PC-3 (cell line): Measurements from ENCODE around the gene TRIM44. TPM values are rescaled to one million over a fixed set of nuclear protein-coding genes. Genes with fewer than 3 reads are reported as not detected.

Experiments
- ATAC-seq: fragments of 200-7000 bp; cut with Tn5 transposase; 2 replicates; pipeline ENCODE4 v1.9.1; 2020; ENCODE audit warnings: mild to moderate bottlenecking, moderate library complexity
- BruUV-seq: library from RNA; stranded (reverse); fragments of 400-500 nt; replicated peaks from 2 replicates; lab custom pipeline; 2021; lab: Mats Ljungman, UMichigan
- CTCF ChIA-PET: fragments of 300-600 bp; sonication (Branson Sonifier 250); formaldehyde crosslinking; loops from one replicate; lab custom pipeline; 2022; ENCODE audit warnings: antibody characterized with exemption; lab: Charles Lee
- POLR2A ChIA-PET: fragments of 300-600 bp; sonication (Branson Sonifier 250); formaldehyde crosslinking; loops from one replicate; lab custom pipeline; 2022; ENCODE audit warnings: antibody characterized with exemption; ENCODE audit not compliant: unreplicated experiment; lab: Charles Lee
- DNase-seq: peaks from one replicate; pipeline ENCODE4 v3.0.0-alpha.2; 2015
- H2AFZ ChIP-seq: fragments of 300-600 bp; sonication (generic); 2 replicates; pipeline ENCODE4 v1.6.0; 2016; ENCODE audit warnings: antibody characterized with exemption, low read length
- H3F3A ChIP-seq: fragments of 300-600 bp; sonication (generic); one replicate; pipeline ENCODE4 v1.6.0; 2017; ENCODE audit warnings: antibody characterized with exemption, low read length, control low read depth, mild to moderate bottlenecking; ENCODE audit not compliant: unreplicated experiment
- H3K27ac ChIP-seq: fragments of 300-600 bp; sonication (generic); 2 replicates; pipeline ENCODE4 v1.5.1; 2016; ENCODE audit warnings: mild to moderate bottlenecking, low read length
- H3K27me3 ChIP-seq: fragments of 300-600 bp; sonication (generic); 2 replicates; pipeline ENCODE4 v1.6.1; 2016; ENCODE audit warnings: low read length, mixed read lengths
- H3K36me3 ChIP-seq: fragments of 300-600 bp; sonication (generic); 2 replicates; pipeline ENCODE4 v1.6.1; 2016; ENCODE audit warnings: low read depth, mixed run types, low read length, mixed read lengths
- H3K4me1 ChIP-seq: fragments of 300-600 bp; sonication (generic); 2 replicates; pipeline ENCODE4 v1.5.1; 2016; ENCODE audit warnings: low read length; ENCODE audit not compliant: insufficient read depth
- H3K4me2 ChIP-seq: fragments of 300-600 bp; sonication (generic); 2 replicates; pipeline ENCODE4 v1.6.0; 2016; ENCODE audit warnings: low read length
- H3K4me3 ChIP-seq: fragments of 300-600 bp; sonication (generic); 2 replicates; pipeline ENCODE4 v1.5.1; 2016; ENCODE audit warnings: mild to moderate bottlenecking, low read length, mixed read lengths
- H3K79me2 ChIP-seq: fragments of 300-600 bp; sonication (generic); 2 replicates; pipeline ENCODE4 v1.6.1; 2017; ENCODE audit warnings: low read length, mixed read lengths
- H3K9ac ChIP-seq: fragments of 300-600 bp; sonication (generic); 2 replicates; pipeline ENCODE4 v1.6.0; 2016; ENCODE audit warnings: mild to moderate bottlenecking, low read length
- H3K9me2 ChIP-seq: fragments of 300-600 bp; sonication (generic); replicated peaks from 2 replicates; pipeline ENCODE4 v1.6.1; 2016; ENCODE audit warnings: mixed run types, low read length, mixed read lengths
- H3K9me3 ChIP-seq: fragments of 300-600 bp; sonication (generic); 2 replicates; pipeline ENCODE4 v1.6.1; 2016; ENCODE audit warnings: low read length, mixed read lengths
- H4K20me1 ChIP-seq: fragments of 300-600 bp; sonication (generic); 2 replicates; pipeline ENCODE4 v1.6.1; 2016; ENCODE audit warnings: low read length, mixed read lengths
- EZH2 ChIP-seq: fragments of 300-600 bp; sonication (generic); IDR thresholded peaks from one replicate; pipeline ENCODE4 v1.6.1; 2017; ENCODE audit warnings: antibody characterized with exemption, mild to moderate bottlenecking, low read length; ENCODE audit not compliant: unreplicated experiment
- EZH2phosphoT487 ChIP-seq: fragments of 300-600 bp; sonication (generic); IDR thresholded peaks from 2 replicates; pipeline ENCODE4 v1.6.1; 2018; ENCODE audit warnings: mild to moderate bottlenecking, antibody characterized with exemption, low read length, borderline replicate concordance
- intact Hi-C: fragments of 100-400 bp; cut with micrococcal nuclease; formaldehyde crosslinking; loops from 2 replicates; pipeline ENCODE4 v1.9.0; 2023
- total RNA-seq: library from RNA; depleted of rRNA; stranded (reverse); fragments of >200 nt; gene quantifications from 2 replicates; pipeline ENCODE4 v1.2.3, GENCODE V29; 2014
- TF ChIP-seq, protein P1 (sequence below): fragments of 300-600 bp; sonication (generic); conservative IDR thresholded peaks from 2 replicates; pipeline ENCODE4 v1.5.1; 2017; ENCODE audit warnings: antibody characterized with exemption, low read depth, mild to moderate bottlenecking, low read length

The TRIM44 gene
- total RNA-seq, 1 experiment from 2014 or later: 14.0 TPM

- H3K27me3 ChIP-seq: no peaks in the 10 kb centered on the region
- no peaks in the 10 kb centered on the region for H4K20me1 ChIP-seq
- no peak for ATAC-seq
- no peak overlapping the region for H3K4me2 ChIP-seq
- H2AFZ ChIP-seq: no peak overlapping the region
- no TSS peak for BruUV-seq
- H3K36me3 ChIP-seq: no peaks in the 10 kb centered on the region
- POLR2A ChIA-PET: no interaction called here
- TF ChIP-seq EZH2 (no peak), EZH2phosphoT487 (no peak)
- TF ChIP-seq, protein P1, sequence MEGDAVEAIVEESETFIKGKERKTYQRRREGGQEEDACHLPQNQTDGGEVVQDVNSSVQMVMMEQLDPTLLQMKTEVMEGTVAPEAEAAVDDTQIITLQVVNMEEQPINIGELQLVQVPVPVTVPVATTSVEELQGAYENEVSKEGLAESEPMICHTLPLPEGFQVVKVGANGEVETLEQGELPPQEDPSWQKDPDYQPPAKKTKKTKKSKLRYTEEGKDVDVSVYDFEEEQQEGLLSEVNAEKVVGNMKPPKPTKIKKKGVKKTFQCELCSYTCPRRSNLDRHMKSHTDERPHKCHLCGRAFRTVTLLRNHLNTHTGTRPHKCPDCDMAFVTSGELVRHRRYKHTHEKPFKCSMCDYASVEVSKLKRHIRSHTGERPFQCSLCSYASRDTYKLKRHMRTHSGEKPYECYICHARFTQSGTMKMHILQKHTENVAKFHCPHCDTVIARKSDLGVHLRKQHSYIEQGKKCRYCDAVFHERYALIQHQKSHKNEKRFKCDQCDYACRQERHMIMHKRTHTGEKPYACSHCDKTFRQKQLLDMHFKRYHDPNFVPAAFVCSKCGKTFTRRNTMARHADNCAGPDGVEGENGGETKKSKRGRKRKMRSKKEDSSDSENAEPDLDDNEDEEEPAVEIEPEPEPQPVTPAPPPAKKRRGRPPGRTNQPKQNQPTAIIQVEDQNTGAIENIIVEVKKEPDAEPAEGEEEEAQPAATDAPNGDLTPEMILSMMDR: no peak
- H3K9me2 ChIP-seq: no peaks in the 10 kb centered on the region
- no peak overlapping the region for H3K9ac ChIP-seq
- DNase-seq: no peak
- H3K27ac ChIP-seq: no peak overlapping the region
- H3K79me2 ChIP-seq: no peaks in the 10 kb centered on the region
- peaks cover 21% of the 10 kb centered on the region for H3K4me1 ChIP-seq
- H3F3A ChIP-seq: no peaks in the 10 kb centered on the region
- intact Hi-C loops: loop anchor here (2.0 kb wide), 1 partner anchor 31 kb away; the partner anchor contains the start of gene TRIM44
- H3K4me3 ChIP-seq: no peak overlapping the region
- no peaks in the 10 kb centered on the region for H3K9me3 ChIP-seq
- CTCF ChIA-PET: no interaction called here
These were observed 30.7 kb upstream of the TRIM44 start for GRCh38 chr11:35631891-35632290.

DNA sequence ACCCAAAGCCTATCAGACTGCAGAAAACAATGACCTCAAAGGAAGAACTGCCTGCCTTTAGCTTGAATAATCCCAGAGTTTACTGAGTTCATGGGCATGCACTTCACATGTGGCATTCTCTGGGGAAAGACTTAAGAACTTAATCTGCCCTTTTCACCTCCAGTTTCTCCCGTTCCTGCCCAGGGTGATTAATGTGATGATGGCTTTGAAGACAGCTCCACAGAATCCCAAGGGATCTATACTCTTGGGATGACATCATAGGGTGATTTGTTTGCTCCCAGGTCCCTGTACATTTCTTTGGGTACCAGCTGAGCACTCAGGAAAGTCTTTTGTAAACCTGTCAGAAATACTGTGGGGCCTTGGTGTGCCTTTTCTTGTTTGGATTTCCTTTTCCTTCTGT is 30.3 kb upstream of the TRIM44 start:
- no TSS peak for BruUV-seq
- Histone ChIP-seq H3K9me3 (no peaks in the 10 kb centered on the region), H3K4me3 (no peak overlapping the region), H3K4me1 (peaks cover 21% of the 10 kb centered on the region), H3K9ac (no peak overlapping the region), H2AFZ (no peak overlapping the region), H4K20me1 (no peaks in the 10 kb centered on the region), H3K27ac (no peak overlapping the region), H3F3A (no peaks in the 10 kb centered on the region), H3K4me2 (no peak overlapping the region), H3K27me3 (no peaks in the 10 kb centered on the region), H3K9me2 (no peaks in the 10 kb centered on the region), H3K36me3 (no peaks in the 10 kb centered on the region), H3K79me2 (no peaks in the 10 kb centered on the region)
- ChIA-PET CTCF (no interaction called here), POLR2A (no interaction called here)
- no peak for ATAC-seq
- DNase-seq: no peak
- TF ChIP-seq EZH2phosphoT487 (no peak), EZH2 (no peak)
- TF ChIP-seq, protein P1: no peak
- intact Hi-C loops: no loop called here

DNA sequence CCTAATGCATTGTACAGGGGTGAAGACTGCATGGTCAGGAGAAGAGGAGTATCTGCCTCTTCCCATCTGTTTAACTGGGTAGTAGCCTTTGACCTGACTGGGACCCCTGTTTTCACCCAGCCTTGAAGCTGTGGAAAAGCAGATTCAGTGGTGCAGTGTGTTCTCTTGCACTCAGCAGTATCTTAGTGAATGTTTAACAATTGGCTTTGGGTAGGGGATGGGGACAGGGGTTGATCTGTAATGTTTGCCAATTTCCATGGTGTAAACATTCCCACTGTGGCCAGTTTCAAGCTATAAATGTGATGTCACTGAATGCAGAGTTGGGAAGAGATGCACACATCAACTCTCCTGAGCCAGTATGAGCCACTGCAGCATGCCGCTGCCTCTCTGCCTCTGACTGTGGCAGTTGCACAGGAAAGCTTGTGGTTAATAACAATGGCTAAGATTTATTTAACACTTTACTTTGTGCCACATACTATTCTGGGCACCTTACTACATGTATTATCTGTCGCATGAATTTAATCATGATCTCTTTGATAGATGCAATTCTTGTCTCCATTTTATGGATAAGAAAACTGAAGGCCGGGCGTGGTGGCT is 28.6 kb upstream of the TRIM44 start:
- Histone ChIP-seq H3F3A (no peaks in the 10 kb centered on the region), H3K27ac (no peak overlapping the region), H4K20me1 (no peaks in the 10 kb centered on the region), H3K4me2 (no peak overlapping the region), H3K27me3 (no peaks in the 10 kb centered on the region), H3K9ac (no peak overlapping the region), H3K9me2 (no peaks in the 10 kb centered on the region), H3K79me2 (no peaks in the 10 kb centered on the region), H3K36me3 (no peaks in the 10 kb centered on the region), H3K9me3 (no peaks in the 10 kb centered on the region), H3K4me1 (peaks cover 18% of the 10 kb centered on the region), H3K4me3 (no peak overlapping the region), H2AFZ (no peak overlapping the region)
- no TSS peak for BruUV-seq
- TF ChIP-seq EZH2 (no peak), EZH2phosphoT487 (no peak)
- TF ChIP-seq, protein P1: no peak
- CTCF ChIA-PET: no interaction called here
- DNase-seq (no peak), ATAC-seq (no peak)
- intact Hi-C loops: no loop called here
- POLR2A ChIA-PET: no interaction called here
